HG03108 (cell line): ENCODE data around the gene PDK1.
"Not testable (repeated sequence)": the region's sequence is repeated elsewhere in the genome, so short reads cannot be mapped to it uniquely, and the experiment has no call there.

Experiments used
- ATAC-seq: cut with Tn5 transposase; IDR thresholded peaks from one replicate; pipeline ENCODE4 v1.9.1; 2021; ENCODE audit warnings: moderate library complexity; ENCODE audit not compliant: unreplicated experiment

The PDK1 gene

GRCh38 chr2:172551271-172551670 is 4.6 kb upstream of the PDK1 start:
- ATAC-seq, result no peak

DNA sequence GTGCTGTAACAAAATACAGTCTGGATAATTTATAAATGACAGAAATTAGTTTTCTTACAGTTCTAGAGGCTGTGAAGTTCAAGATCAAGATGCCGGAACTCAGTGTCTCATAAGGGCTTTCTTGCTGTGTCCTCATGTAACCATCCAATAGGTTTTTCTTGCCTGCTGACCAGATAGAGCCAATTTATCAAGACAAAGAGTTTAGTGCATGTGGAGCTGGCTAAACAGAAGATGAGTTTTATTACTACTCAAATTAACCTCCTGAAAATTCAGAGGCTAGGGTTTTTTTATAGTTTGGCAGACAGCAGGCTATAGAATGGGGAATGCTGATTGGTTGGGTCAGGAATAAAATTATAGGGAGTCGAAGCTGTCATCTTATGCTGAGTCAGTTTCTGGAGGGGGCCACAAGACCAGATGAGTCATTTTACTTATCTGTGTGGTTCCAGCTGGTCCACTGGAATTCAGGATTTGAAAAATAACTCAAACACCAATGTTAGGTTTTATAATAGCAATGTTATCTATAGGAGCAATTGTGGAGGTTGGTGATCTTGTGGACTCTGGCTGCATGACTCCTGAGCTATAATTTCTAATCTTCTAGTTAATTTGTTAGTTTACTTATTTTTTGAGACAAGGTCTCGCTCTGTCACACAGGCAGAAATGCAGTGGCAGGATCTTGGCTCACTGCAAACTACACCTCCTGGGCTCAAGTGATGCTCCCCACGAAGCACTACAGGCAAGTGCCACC is 3.2 kb upstream of the PDK1 start:
- no peak for ATAC-seq

DNA sequence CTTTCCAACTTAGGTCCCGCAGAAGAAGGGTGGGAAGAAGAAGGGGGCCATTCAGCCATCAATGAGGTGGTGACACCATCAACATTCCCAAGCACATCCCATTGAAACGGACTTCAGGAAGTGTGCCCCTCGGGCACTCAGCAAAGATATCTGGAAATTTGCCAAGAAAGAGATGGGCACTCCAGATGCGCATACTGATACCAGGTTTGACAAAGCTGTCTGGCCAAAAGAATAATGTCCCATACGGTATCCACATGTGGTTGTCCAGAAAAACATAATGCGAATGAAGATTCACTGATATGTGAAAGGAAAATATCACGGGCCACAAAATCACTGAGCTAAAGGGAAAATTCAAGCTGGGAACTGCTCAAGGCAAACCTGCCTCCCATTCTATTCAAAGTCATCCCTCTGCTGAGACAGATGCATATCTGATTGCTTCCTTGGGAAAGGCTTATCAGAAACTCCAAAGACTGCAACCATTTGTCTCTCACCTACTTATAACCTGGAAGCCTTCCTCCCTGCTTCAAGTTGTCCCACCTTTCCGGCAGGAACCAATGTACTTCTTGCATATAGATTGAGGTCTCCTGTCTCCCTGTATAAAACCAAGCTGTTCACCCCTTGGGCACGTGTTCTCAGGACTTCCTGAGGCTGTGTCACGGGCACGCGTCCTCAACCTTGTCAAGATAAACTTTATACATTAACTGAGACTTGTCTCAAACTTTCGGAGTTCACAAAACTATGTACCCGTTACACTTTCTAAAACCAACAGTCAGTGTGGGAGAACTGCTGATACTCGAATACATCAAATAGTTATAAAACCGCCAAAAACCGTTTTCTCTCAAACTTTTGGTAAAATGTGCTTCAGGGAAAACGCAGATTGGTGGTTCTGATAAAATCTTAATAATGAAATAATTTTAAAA is 1.3 kb upstream of the PDK1 start:
- no peak for ATAC-seq

GRCh38 chr2:172555272-172555521 is 693 bp upstream of the PDK1 start:
- peak; percentile 2 for ATAC-seq

DNA sequence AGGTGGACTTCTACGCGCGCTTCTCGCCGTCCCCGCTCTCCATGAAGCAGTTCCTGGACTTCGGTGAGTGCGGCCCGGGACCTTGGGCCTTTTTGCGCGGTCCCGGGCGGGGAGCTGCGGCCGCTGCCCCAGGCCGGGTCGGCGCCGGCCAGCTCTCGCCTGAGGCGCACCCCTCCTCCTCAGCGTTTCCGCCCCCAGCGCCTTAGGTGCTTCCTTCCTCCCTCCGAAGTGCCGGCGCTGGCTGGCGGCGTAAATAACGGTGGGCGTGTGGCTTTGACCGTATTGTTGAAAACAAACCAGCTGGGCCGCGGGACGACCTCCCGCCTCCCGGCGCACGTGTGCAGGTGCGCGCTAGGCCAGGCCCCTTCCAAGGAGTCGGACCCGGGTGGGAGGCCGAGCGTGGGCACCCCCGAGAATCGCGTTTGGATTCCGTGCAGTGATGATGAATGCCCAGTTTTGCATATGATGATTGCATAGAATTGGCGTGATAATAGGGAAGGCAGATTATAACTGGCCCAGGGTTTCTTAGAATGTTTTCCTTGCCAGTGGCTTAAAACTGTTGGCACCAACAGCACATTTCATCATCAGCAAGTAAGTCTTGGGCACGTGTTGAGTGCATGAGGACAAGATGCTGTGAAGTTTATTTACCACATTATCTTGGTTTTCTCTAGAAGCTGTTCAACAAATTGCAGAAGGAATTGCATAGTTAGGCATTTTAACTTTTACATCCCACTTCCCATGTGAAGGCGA is 569 bp downstream of the PDK1 start:
- peak; percentile 72 for ATAC-seq

- ATAC-seq, result no peak
Observed at GRCh38 chr2:172558372-172558771, 2.5 kb downstream of the PDK1 start.

GRCh38 chr2:172560721-172561120 is 4.8 kb downstream of the PDK1 start:
- no peak for ATAC-seq

- no peak for ATAC-seq
Observed at GRCh38 chr2:172561270-172561669, 5.4 kb downstream of the PDK1 start.

DNA sequence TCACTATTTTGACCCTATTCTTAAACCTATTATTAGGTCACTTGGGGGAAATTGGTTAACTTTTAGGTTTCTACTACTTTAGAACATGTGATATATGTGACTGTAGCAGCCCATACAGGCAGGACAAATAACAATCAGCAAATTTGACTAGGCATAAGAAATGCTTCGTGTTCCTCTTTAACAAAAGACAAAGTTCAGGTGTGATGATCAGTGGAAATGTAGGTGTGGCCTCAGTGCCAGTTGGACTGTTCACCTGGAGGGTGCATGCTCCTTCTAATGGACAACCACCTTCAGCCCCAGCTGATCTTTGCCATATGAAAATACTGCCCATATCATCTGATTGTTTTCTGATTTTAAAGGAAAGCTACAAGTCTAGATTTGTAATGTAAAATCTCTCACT is 6.4 kb downstream of the PDK1 start:
- no peak for ATAC-seq

DNA sequence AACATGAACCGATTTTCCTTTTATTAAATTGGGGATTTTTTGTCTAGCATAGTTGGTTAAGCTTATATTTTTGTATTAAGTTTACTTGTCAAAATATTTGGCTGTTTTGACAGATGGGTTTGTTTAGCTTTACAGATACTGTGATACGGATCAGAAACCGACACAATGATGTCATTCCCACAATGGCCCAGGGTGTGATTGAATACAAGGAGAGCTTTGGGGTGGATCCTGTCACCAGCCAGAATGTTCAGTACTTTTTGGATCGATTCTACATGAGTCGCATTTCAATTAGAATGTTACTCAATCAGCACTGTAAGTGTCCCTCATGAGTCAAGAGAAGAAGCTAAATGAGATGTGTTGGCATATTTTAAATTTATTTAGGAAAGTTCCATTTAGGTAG is 8.5 kb downstream of the PDK1 start:
- no peak for ATAC-seq

- ATAC-seq, result no peak
Observed at GRCh38 chr2:172571245-172571644, 15.4 kb downstream of the PDK1 start.

DNA sequence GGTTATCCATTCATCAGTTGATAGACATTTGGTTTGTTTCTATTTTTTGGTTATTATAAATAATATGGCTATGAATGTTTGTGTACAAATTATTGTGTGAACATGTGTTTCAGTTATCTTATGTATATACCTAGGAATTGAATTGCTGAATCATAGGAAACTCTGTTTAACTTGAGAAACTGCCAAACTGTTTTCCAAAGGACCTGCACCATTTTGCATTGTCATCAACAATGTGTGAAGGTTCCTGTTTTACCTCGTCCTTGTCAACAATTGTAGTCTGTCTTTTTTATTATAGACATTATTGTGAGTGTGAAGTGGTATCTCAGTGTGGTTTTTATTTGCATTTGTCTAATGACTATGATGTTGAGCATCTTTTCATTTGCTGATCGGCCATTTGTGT is 17.1 kb downstream of the PDK1 start:
- no peak for ATAC-seq

DNA sequence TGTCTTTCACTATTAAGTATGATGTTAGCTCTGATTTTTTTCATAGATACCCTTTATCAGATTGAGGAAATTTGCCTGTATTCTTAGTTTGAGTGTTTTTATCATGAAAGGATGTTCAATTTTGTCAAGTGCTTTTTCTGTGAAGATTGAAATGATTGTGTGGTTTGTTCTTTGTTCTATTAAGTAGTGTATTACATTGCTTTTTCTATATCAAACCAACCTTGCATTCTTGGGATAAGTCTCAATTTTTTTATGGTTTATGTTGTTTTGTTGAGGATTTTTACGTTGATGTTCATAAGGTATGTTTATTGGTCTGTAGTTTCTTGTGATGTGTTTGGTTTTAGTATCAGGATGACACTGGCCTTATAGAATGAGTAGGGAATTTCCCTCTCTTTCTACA is 19.1 kb downstream of the PDK1 start:
- ATAC-seq, result no peak

DNA sequence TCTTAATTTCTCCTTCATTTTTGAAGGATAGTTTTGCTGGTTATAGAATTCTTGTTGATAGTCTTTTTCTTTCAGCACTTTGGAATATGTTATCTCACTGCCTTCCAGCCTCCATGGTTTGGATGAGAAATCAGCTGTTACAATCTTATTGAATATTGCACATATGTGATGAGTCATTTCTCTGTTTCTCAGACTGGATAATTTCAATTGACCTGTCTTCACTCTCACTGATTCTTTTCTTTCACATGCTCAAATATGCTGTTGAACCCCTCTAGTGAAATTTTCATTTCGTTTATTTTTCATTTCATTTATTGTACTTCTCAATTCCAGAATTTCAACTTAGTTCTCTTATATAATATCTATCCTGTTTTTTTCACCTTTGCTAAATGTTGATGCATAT is 22.2 kb downstream of the PDK1 start:
- no peak for ATAC-seq

DNA sequence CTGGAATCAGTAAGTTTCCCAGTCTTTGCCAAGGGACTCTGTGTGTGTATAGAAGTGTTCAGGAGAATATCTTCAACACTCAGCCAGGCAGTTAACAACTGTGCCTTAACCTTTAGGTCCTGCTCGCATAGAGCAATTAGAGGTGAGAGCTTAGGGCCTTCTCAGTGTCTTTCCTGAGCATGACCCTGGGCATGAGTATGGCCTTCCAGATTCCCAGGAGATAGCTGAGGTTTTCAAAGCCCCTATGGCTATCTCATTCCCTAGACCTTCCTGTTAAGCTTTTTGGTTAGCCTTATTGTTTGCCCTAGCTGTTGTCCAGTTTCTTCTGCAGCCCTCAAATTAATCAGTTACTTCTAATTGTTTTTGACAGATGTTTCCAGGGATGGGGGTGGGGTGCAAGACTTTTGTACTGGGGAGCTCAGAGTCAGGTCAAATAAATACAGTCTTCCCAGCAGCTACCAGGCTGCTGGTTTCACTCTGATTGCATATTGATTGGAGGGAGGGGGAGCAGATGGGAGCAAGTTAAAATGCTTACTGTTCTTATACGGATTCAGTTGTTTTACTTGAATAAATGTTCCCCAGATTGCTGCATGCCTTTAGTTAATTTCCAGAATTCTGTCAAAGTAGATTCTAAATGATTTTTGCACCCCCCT is 23.1 kb downstream of the PDK1 start:
- ATAC-seq, result no peak

DNA sequence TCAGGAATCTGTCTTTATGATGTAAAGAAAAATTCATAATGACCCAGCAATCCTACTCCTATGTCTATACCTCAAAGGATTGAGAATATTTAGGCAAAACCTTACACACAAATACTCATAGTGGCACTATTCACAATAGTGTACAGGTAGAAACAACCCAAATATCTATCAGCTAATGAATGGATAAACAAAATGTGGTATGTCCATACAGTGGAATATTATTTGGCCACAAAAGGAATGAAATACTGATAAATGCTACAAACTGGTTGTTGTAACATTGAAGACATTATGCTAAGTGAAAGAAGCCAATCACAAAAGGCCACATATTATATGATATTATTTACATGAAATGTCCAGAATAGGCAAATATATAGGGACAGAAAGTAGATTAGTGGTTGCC is 24.7 kb downstream of the PDK1 start:
- ATAC-seq, result no peak

- peak; percentile 56 for ATAC-seq
Observed at GRCh38 chr2:172582656-172583055, 26.8 kb downstream of the PDK1 start.

GRCh38 chr2:172586245-172586891 is 30.5 kb downstream of the PDK1 start:
- ATAC-seq, result no peak

DNA sequence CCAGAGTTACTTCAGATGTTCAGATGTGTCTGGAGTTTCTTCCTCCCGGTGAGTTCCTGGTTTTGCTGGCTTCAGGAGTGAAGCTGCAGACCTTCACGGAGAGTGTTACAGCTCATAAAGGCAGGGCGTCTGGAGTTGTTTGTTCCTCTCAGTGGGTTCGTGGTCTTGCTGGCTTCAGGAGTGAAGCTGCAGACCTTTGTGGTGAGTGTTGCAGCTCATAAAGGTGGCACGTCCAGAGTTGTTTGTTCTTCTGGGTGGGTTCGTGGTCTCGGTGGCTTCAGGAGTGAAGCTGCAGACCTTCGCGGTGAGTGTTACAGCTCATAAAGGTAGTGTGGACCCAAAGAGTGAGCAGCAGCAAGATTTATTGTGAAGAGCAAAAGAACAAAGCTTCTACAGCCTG is 31.3 kb downstream of the PDK1 start:
- not testable (repeated sequence) for ATAC-seq

DNA sequence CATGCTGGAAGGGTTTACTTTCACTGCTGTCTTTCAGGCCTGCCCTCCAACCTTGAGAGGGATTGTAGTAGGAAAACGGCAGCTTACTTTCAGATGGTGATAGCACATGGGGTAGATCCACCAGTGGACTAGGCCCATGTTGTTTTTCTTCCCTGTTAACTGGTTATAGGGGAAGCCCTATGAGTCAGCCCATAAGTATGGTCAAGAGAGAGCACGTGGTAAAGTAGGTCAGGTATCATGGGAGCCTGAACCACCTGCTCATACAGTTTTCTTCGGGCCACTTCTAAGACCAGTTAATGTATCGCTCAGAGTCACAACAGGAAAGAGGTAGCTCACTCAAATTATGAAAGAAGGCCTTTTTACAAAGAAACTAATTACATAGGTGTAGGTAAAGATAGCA is 33.0 kb downstream of the PDK1 start:
- ATAC-seq, result no peak

GRCh38 chr2:172591386-172591785 is 35.5 kb downstream of the PDK1 start:
- not testable (repeated sequence) for ATAC-seq
